ENCODE measurements around the gene NAT10.

- no peak for TF ChIP-seq FOXK1 (CRISPR knock-in tag; IDR thresholded peaks at IDR 0.05)
- TF ChIP-seq MAX (CRISPR knock-in tag; IDR thresholded peaks at IDR 0.05): no peak
- TF ChIP-seq TEAD4 (CRISPR knock-in tag; IDR thresholded peaks at IDR 0.05): no peak
- TF ChIP-seq, protein P1, sequence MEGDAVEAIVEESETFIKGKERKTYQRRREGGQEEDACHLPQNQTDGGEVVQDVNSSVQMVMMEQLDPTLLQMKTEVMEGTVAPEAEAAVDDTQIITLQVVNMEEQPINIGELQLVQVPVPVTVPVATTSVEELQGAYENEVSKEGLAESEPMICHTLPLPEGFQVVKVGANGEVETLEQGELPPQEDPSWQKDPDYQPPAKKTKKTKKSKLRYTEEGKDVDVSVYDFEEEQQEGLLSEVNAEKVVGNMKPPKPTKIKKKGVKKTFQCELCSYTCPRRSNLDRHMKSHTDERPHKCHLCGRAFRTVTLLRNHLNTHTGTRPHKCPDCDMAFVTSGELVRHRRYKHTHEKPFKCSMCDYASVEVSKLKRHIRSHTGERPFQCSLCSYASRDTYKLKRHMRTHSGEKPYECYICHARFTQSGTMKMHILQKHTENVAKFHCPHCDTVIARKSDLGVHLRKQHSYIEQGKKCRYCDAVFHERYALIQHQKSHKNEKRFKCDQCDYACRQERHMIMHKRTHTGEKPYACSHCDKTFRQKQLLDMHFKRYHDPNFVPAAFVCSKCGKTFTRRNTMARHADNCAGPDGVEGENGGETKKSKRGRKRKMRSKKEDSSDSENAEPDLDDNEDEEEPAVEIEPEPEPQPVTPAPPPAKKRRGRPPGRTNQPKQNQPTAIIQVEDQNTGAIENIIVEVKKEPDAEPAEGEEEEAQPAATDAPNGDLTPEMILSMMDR (IDR thresholded peaks at IDR 0.05): no peak
- no peak for TF ChIP-seq MXD4 (CRISPR knock-in tag; IDR thresholded peaks at IDR 0.05; ENCODE audit: borderline replicate concordance)
Measured at GRCh38 chr11:34194576-34195335, 89.3 kb downstream of the NAT10 start.

Data from WTC11 (cell line).